AG09309 (cell line): ENCODE measurements around the gene TUBB4B.

Experiments
- DNase-seq: peaks from one replicate; pipeline ENCODE4 v3.0.0-alpha.2; 2010; ENCODE audit warnings: low read depth
- H3K4me3 ChIP-seq: 2 replicates; pipeline ENCODE4 v1.5.1; 2011; ENCODE audit warnings: mild to moderate bottlenecking, low read depth, low read length, moderate library complexity; ENCODE audit not compliant: control insufficient read depth
- TF ChIP-seq, protein P1 (sequence below): IDR thresholded peaks from 2 replicates; pipeline ENCODE4 v1.5.1; 2011; ENCODE audit warnings: mild to moderate bottlenecking, low read depth, low read length, inconsistent platforms; ENCODE audit not compliant: insufficient read depth, control insufficient read depth; ENCODE audit errors: missing control alignments

The TUBB4B gene

GRCh38 chr9:137245450-137246421 is 4.6 kb downstream of the TUBB4B start:
- DNase-seq = no peak
- TF ChIP-seq, protein P1, sequence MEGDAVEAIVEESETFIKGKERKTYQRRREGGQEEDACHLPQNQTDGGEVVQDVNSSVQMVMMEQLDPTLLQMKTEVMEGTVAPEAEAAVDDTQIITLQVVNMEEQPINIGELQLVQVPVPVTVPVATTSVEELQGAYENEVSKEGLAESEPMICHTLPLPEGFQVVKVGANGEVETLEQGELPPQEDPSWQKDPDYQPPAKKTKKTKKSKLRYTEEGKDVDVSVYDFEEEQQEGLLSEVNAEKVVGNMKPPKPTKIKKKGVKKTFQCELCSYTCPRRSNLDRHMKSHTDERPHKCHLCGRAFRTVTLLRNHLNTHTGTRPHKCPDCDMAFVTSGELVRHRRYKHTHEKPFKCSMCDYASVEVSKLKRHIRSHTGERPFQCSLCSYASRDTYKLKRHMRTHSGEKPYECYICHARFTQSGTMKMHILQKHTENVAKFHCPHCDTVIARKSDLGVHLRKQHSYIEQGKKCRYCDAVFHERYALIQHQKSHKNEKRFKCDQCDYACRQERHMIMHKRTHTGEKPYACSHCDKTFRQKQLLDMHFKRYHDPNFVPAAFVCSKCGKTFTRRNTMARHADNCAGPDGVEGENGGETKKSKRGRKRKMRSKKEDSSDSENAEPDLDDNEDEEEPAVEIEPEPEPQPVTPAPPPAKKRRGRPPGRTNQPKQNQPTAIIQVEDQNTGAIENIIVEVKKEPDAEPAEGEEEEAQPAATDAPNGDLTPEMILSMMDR = no peak
- H3K4me3 ChIP-seq = no peak overlapping the region

GRCh38 chr9:137247135-137247915 is 6.2 kb downstream of the TUBB4B start:
- TF ChIP-seq, protein P1 = no peak
- no peak for DNase-seq
- no peak overlapping the region for H3K4me3 ChIP-seq

GRCh38 chr9:137247916-137248175 is 6.8 kb downstream of the TUBB4B start:
- TF ChIP-seq, protein P1 = no peak
- DNase-seq = no peak
- H3K4me3 ChIP-seq = no peak overlapping the region

GRCh38 chr9:137250329-137251193 is 9.5 kb downstream of the TUBB4B start:
- DNase-seq = no peak
- TF ChIP-seq, protein P1 = no peak
- H3K4me3 ChIP-seq = no peak overlapping the region

DNA sequence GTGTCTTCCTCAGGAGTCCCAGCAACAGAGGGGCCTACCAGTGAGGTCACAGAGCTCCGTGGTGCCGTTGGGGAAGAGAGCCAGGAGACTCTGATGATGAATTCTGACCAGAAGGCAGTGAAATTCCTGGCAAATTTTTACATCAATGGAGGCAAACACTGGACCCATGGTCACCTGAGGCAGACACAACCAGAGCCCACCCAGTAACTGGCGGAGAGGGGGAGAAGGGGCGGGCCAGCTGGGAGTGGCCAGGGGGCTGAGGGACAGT is 10.0 kb downstream of the TUBB4B start, which contains the start of gene STPG3:
TSS of gene STPG3 (plus strand) at position 93 of the 268 bp plus-strand sequence. CDS start at position 94, 1 bp downstream.
- H3K4me3 ChIP-seq = no peak within 1 kb of the TSS
- no peak for DNase-seq
- TF ChIP-seq, protein P1 = no peak
